UCSD-AML1 (cell line): ENCODE measurements around the gene RNF150.
"Not testable (repeated sequence)": the region's sequence is repeated elsewhere in the genome, so short reads cannot be mapped to it uniquely, and the experiment has no call there.

ENCODE experiments used
- DNase-seq: peaks from one replicate; lab custom pipeline; 2025; ENCODE audit not compliant: unreplicated experiment; lab: John Stamatoyannopoulos, UW

Gene RNF150

GRCh38 chr4:141133146-141133998 lies at the start of gene RNF150:
Gene RNF150 (minus strand): TSS chr4:141133469.
- DNase-seq = peak; percentile 38

DNA sequence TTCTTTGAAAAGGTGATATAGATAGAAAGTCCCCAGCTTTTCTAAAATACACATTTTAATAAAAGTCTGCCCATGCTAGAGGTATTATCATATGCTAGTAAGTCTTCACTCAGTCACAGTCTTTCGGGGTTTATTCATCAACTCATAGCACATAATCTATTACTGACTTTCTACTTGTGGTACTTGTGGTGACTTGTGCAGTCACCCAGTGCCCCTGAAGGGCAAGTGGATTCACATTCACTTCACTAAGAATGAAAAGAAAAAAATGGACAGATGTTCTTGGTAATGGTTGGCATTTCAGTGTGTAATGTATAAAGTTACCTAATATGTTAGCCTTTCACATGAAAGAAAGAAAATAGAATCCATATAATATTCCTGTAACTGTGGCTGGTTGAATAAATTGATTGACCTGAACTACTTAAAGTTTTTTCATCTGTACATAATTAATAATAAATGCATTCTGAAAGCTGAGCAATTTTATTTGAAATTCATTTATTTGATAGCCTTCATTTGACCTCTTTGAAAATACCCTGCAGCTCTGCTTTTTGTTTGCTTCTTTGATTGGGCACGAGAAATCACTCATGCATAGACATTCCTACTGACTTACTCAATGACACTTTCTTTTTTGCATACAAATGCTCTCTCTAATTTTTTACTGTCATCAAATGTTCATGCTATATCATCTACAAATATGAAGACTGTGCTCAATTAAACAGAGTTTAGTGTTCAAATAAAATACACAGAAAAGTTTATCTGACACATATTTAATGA lies 47.9 kb upstream of the RNF150 start:
- no peak for DNase-seq

DNA sequence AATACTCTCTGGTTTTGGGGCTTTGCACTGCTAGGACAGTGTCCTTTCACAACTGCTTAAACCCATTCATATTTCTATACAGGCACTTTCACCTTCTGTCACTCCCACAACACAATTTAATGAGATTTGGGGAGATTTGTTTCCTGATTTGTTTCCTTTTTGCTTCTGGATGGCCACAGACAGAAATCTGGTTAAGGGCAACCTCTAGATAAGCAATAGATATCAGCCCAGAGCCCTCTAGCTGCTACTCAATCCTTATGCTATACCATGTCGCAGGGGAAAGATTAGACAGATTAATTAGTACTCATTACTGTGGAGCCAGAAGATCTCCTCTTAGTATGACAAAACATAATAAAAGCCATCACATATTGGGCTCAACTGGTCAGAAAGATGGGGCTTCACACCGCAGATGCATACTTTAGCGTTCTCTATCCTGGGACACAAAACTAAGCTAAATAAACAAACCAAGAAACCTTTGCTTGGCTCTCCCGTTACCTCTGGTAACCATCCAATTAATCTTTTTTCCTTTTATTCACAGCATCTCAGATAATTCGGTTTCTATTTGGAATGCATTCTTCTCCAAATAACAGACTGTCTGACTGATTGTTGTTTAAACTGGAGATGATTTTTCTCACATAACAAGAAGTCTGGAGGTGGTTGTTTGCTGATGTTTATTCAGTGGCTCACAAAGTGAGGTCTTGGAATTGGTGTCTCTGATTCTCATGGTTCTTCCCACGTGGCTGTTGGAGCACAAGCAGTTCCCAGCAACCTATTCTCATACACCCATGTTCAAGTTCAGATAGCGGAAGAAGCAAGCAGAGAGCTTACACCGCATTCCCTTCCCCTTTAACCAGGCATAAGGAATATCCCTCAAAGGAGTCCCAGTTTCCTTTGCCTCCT lies 46.5 kb upstream of the RNF150 start:
- DNase-seq = no peak

DNA sequence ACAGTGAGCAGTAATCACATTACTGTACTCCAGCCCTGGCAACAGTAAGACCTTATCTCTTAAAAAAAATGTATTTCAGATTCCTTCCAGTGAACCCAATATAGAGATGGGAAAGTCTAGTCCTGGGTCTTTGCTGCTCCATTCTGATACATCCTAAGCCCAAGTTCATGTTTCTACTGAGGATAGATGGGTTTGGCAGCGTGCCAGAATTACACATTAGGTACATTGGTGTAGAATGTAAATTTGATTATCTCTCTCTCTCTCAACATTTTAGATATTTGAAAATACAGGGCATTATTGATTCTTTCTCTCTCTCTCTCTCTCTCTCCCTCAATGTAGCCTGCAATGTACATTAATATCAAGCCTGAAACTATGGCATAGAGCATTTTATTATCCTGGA lies 43.9 kb upstream of the RNF150 start:
- DNase-seq = no peak

DNA sequence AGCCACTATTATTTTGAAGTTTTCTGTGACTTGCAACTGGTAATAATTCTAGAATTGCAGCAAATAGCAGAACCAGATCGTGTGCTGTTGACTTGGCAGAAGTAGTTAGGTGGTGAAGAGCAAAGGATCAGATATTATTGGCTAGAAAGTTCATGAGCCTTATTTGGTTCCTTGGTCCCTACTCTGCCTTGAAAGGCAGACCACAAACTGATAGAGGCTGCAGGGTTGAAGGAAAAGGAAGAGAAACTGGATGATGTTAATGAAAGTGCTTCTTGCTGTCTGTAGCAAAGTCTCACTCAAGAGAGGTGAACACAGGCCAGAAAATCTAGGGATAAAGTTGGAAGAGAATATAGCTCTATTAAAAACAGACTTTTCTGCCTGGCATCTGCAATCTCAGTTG lies 41.2 kb upstream of the RNF150 start:
- no peak for DNase-seq

- no peak for DNase-seq
These were observed 37.4 kb upstream of the RNF150 start for GRCh38 chr4:141170671-141171070.

GRCh38 chr4:141169391-141169790 lies 36.1 kb upstream of the RNF150 start:
- no peak for DNase-seq

DNA sequence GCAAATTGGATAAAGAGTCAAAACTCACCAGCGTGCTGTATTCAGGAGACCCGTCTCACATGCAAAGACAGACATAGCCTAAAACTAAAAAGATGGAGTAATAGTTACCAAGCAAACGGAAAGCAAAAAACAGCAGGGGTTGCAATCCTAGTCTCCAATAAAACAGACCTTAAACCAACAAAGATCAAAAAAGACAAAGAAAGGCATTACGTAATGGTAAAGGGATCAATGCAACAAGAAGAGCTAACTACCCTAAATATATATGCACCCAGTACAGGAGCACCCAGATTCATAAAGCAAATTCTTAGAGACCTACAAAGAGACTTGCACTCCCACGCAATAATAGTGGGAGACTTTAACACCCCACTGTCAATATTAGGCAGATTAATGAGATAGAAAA lies 31.7 kb upstream of the RNF150 start:
- DNase-seq = not testable (repeated sequence)

DNA sequence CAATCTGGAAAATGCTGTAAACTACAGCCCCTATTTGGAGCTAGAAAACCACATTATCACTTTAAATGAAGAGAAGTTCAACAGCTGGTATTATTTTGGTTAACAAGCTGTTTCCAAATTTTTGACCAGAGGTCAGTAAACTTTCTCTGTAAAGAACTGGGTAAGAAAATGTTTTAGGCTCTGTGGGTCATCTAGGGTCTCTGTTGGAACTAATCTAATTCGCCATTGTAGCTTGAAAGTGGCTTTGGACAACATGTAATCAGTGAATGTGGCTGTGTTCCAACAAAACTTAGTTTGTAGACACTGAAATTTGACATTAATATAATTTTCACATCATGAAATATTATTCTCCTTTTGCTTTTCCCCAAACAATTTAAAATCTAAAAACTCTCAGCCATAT lies 25.8 kb upstream of the RNF150 start:
- no peak for DNase-seq

GRCh38 chr4:141158219-141158618 lies 24.9 kb upstream of the RNF150 start:
- no peak for DNase-seq

DNA sequence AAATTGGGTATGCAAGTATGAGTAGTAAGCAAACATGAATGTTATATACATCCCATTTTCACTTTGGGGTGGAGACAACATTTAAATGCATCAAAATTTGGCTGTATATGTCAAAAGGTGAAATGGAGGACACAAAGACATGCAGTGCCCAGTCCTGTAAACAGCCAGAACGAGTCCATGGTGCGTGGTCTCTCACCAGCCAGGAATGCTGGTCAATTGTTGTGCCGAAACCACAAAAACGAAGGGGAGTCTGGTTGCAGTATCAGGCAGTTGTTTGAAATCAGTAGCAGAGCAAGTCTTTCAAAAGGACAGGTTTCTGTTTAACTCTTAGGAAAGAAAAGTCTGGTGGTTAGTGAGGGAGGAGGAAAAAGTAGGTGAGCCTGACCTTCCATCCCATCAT lies 22.3 kb upstream of the RNF150 start:
- no peak for DNase-seq

- no peak for DNase-seq
These were observed 21.5 kb upstream of the RNF150 start for GRCh38 chr4:141154725-141155124.

- no peak for DNase-seq
These were observed 20.7 kb upstream of the RNF150 start for GRCh38 chr4:141153751-141154510.

- no peak for DNase-seq
These were observed 10.9 kb upstream of the RNF150 start for GRCh38 chr4:141144207-141144606.

DNA sequence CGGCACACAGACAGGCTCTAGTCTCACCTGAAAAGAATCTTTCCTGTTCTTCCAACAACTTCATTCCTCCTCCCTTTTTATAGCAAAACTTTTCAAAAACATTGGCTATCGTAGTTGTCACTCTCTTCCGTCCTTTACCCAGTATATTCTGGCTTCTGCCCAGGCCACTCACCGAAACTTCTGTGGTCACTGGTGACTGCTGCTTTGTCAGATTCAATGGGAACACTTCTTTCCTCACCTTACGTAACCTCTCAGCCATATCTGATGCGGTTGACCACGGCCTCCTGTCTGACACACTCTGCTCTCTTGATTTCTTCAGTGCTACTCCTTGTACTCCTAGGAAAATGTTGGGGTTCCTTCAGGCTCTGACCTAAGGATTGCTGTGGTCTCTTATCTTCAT lies 9.2 kb upstream of the RNF150 start:
- no peak for DNase-seq

- DNase-seq = no peak
These were observed 7.3 kb upstream of the RNF150 start for GRCh38 chr4:141140391-141141200.

DNA sequence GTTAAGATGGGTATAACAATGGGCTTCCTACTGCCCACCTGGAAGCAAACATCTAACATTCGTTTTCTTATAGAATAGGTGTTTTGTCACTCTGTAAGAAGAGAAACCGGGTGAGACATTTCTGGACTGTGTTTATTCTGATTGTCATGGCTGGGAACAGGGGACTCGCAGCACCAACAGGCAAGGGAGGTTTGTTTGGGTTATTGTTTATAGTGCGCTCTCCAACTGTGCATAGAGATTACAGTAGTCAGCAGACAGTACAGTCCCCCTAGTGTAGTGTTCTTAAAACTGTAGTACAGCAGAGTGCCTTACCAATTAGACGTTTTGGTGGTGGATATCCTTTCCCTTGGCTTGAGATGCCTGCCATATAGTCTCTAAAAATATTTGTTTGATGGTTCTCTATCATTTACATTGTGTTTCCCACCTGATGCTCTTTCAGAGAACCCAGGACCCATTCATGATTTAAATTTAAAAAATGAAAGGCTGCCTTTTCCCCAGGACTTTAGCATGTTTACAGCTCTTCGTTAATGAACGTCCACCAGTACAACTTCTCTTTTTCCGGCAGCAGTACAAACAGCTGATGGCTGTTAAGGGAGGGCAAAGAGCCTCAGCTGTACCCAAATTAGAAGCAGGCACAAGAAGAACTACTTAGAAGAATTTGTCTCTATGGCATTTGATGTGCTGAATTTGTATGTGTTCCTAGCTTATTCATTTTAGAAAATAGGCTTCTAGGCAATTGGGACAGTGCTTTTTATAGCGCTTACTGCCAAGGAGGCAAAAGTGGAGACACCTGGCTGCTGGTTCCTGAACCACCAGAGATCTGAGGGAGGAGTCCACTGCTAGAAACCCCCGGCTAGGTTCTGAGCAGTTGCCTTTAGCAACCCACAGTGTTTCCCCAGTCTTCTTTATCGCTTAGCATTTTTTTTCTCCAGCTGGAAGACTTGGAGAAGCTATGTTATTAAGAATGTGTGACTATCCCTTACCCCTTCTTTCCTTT lies 1.0 kb upstream of the RNF150 start:
- no peak for DNase-seq

DNA sequence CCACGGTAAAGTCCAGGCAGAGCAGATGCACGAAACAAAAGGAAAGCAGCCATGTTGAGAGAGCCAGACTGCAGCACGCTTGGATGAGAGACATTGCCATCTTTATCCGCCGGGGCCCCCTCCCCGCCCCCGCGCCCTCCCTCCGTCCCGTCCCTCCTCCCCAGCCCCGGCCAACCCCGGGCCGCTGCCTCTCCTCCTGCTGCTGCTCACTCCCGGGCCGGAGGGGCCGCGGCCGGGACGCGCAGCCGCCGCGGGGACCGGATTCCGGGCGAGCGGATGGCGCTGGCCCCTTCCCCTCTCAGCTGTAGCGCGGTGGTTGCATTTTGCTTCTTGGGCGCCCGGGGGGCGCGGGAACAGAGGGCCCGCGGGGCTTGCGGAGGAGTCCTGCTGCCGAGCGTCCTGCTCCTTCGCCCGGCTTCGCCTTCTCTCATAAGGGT lies 542 bp downstream of the RNF150 start:
- DNase-seq = no peak
